ENCODE results near the gene SNX13.

The SNX13 gene

GRCh38 chr7:17786314-17786852, 153.9 kb downstream of the SNX13 start:
- no CpG with 5 or more reads among the region's 6 CpGs for WGBS (ENCODE audit: extremely low coverage, insufficient coverage, insufficient read length)
- Histone ChIP-seq H3K36me3 (ENCODE audit: control insufficient read depth in 1 of 2, insufficient read depth in 2 of 2, low read length in 2 of 2) (no peaks in the 10 kb centered on the region), H2BK5ac (ENCODE audit: low read depth, low read length, poor library complexity) (no peak overlapping the region), H3K4me2 (ENCODE audit: low read length) (no peak overlapping the region), H4K91ac (ENCODE audit: low read depth, low read length) (no peak overlapping the region), H3K4me1 (ENCODE audit: control insufficient read depth in 1 of 2, insufficient read depth in 2 of 2, low read length in 2 of 2) (no peaks in the 10 kb centered on the region), H2BK12ac (ENCODE audit: low read length) (no peak overlapping the region), H3K4ac (ENCODE audit: low read depth, low read length) (no peak overlapping the region), H3K79me1 (ENCODE audit: low read length) (no peaks in the 10 kb centered on the region), H3K23ac (ENCODE audit: low read length) (no peak overlapping the region), H3K79me2 (ENCODE audit: control insufficient read depth, insufficient read depth, low read length, poor library complexity) (no peaks in the 10 kb centered on the region), H2AFZ (ENCODE audit: insufficient read depth, low read length, poor library complexity) (no peak overlapping the region), H3K27me3 (ENCODE audit: insufficient read depth, low read length) (no peaks in the 10 kb centered on the region), H3K14ac (ENCODE audit: low read length) (no peak overlapping the region), H4K8ac (ENCODE audit: low read depth, low read length) (peak overlapping the region; percentile 71), H3K9ac (ENCODE audit: low read length) (no peak overlapping the region), H2BK120ac (ENCODE audit: insufficient read depth, low read length, poor library complexity) (no peak overlapping the region), H3K27ac (ENCODE audit: low read depth, low read length) (no peak overlapping the region), H4K12ac (ENCODE audit: low read depth, low read length) (peak overlapping the region; percentile 40), H3K18ac (ENCODE audit: low read length) (no peak overlapping the region), H3K4me3 (ENCODE audit: low read depth, low read length) (no peak overlapping the region), H3K9me3 (ENCODE audit: insufficient read depth, low read depth, low read length) (no peaks in the 10 kb centered on the region), H2AK5ac (ENCODE audit: low read length) (no peak overlapping the region)
- DNase-seq: no peak

GRCh38 chr7:17782216-17782549, 158.1 kb downstream of the SNX13 start:
- Histone ChIP-seq H4K91ac (ENCODE audit: low read depth, low read length) (no peak overlapping the region), H3K9me3 (ENCODE audit: insufficient read depth, low read depth, low read length) (no peaks in the 10 kb centered on the region), H3K18ac (ENCODE audit: low read length) (no peak overlapping the region), H3K9ac (ENCODE audit: low read length) (no peak overlapping the region), H3K79me2 (ENCODE audit: control insufficient read depth, insufficient read depth, low read length, poor library complexity) (no peaks in the 10 kb centered on the region), H3K23ac (ENCODE audit: low read length) (no peak overlapping the region), H4K12ac (ENCODE audit: low read depth, low read length) (no peak overlapping the region), H3K4me2 (ENCODE audit: low read length) (no peak overlapping the region), H4K8ac (ENCODE audit: low read depth, low read length) (no peak overlapping the region), H3K79me1 (ENCODE audit: low read length) (no peaks in the 10 kb centered on the region), H3K4ac (ENCODE audit: low read depth, low read length) (no peak overlapping the region), H2AFZ (ENCODE audit: insufficient read depth, low read length, poor library complexity) (no peak overlapping the region), H2AK5ac (ENCODE audit: low read length) (no peak overlapping the region), H2BK5ac (ENCODE audit: low read depth, low read length, poor library complexity) (no peak overlapping the region), H3K14ac (ENCODE audit: low read length) (no peak overlapping the region), H2BK12ac (ENCODE audit: low read length) (no peak overlapping the region), H2BK120ac (ENCODE audit: insufficient read depth, low read length, poor library complexity) (no peak overlapping the region), H3K27me3 (ENCODE audit: insufficient read depth, low read length) (no peaks in the 10 kb centered on the region), H3K36me3 (ENCODE audit: control insufficient read depth in 1 of 2, insufficient read depth in 2 of 2, low read length in 2 of 2) (no peaks in the 10 kb centered on the region), H3K4me3 (ENCODE audit: low read depth, low read length) (no peak overlapping the region), H3K4me1 (ENCODE audit: control insufficient read depth in 1 of 2, insufficient read depth in 2 of 2, low read length in 2 of 2) (no peaks in the 10 kb centered on the region), H3K27ac (ENCODE audit: low read depth, low read length) (no peak overlapping the region)
- no peak for DNase-seq

DNA sequence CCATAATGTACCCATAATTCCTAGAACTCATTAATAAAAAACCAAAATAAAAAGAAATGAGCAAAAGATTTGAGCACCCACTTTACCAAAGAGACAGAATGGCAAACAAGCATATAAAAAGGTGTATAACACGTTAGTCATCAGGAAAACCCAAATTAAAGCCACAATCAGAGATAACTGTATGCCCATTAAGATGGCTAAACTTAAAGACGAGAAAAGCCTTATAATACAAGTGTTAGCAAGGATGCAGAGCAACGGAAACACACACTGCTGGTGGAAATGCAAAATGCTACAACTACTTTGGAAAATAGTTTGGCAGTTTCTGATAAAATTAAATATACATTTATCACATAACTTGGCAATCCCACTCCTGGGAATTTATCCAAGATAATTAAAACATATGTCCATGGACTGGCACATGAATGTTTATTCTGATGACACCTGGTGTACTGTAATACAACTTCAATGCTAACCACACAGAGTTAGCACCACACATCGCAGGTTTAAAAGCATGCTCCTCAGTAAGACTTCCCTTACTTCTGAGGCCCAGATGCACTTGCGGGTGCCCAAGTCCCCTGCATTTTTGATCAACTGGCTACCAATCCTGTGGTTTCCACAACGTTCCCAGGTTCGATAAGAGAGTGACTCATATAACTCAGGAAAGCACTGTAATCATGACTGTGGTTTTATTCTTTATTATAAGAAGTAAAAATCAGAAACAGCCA, 158.6 kb downstream of the SNX13 start:
- H3K18ac ChIP-seq (ENCODE audit: low read length): no peak overlapping the region
- no peaks in the 10 kb centered on the region for H3K27me3 ChIP-seq (ENCODE audit: insufficient read depth, low read length)
- no peaks in the 10 kb centered on the region for H3K9me3 ChIP-seq (ENCODE audit: insufficient read depth, low read depth, low read length)
- H2AK5ac ChIP-seq (ENCODE audit: low read length): no peak overlapping the region
- no peak overlapping the region for H4K12ac ChIP-seq (ENCODE audit: low read depth, low read length)
- no peaks in the 10 kb centered on the region for H3K36me3 ChIP-seq (ENCODE audit: control insufficient read depth in 1 of 2, insufficient read depth in 2 of 2, low read length in 2 of 2)
- H3K4ac ChIP-seq (ENCODE audit: low read depth, low read length): no peak overlapping the region
- no peak overlapping the region for H2BK5ac ChIP-seq (ENCODE audit: low read depth, low read length, poor library complexity)
- no peak overlapping the region for H2BK120ac ChIP-seq (ENCODE audit: insufficient read depth, low read length, poor library complexity)
- H3K79me2 ChIP-seq (ENCODE audit: control insufficient read depth, insufficient read depth, low read length, poor library complexity): no peaks in the 10 kb centered on the region
- no peak overlapping the region for H4K8ac ChIP-seq (ENCODE audit: low read depth, low read length)
- no peak overlapping the region for H2AFZ ChIP-seq (ENCODE audit: insufficient read depth, low read length, poor library complexity)
- H2BK12ac ChIP-seq (ENCODE audit: low read length): no peak overlapping the region
- WGBS (ENCODE audit: extremely low coverage, insufficient coverage, insufficient read length): no CpG with 5 or more reads among the region's 7 CpGs
- H3K14ac ChIP-seq (ENCODE audit: low read length): no peak overlapping the region
- H3K4me1 ChIP-seq (ENCODE audit: control insufficient read depth in 1 of 2, insufficient read depth in 2 of 2, low read length in 2 of 2): no peaks in the 10 kb centered on the region
- H3K23ac ChIP-seq (ENCODE audit: low read length): no peak overlapping the region
- H3K4me3 ChIP-seq (ENCODE audit: low read depth, low read length): no peak overlapping the region
- no peaks in the 10 kb centered on the region for H3K79me1 ChIP-seq (ENCODE audit: low read length)
- H3K4me2 ChIP-seq (ENCODE audit: low read length): no peak overlapping the region
- no peak overlapping the region for H3K27ac ChIP-seq (ENCODE audit: low read depth, low read length)
- no peak overlapping the region for H4K91ac ChIP-seq (ENCODE audit: low read depth, low read length)
- no peak for DNase-seq
- no peak overlapping the region for H3K9ac ChIP-seq (ENCODE audit: low read length)

- Histone ChIP-seq H3K27me3 (ENCODE audit: insufficient read depth, low read length) (no peaks in the 10 kb centered on the region), H3K4me3 (ENCODE audit: low read depth, low read length) (no peak overlapping the region), H2BK120ac (ENCODE audit: insufficient read depth, low read length, poor library complexity) (no peak overlapping the region), H3K14ac (ENCODE audit: low read length) (no peak overlapping the region), H2AK5ac (ENCODE audit: low read length) (no peak overlapping the region), H3K9ac (ENCODE audit: low read length) (no peak overlapping the region), H2BK5ac (ENCODE audit: low read depth, low read length, poor library complexity) (no peak overlapping the region), H4K8ac (ENCODE audit: low read depth, low read length) (no peak overlapping the region), H4K91ac (ENCODE audit: low read depth, low read length) (no peak overlapping the region), H3K4ac (ENCODE audit: low read depth, low read length) (no peak overlapping the region), H3K27ac (ENCODE audit: low read depth, low read length) (no peak overlapping the region), H3K9me3 (ENCODE audit: insufficient read depth, low read depth, low read length) (no peaks in the 10 kb centered on the region), H3K79me2 (ENCODE audit: control insufficient read depth, insufficient read depth, low read length, poor library complexity) (no peaks in the 10 kb centered on the region), H2AFZ (ENCODE audit: insufficient read depth, low read length, poor library complexity) (no peak overlapping the region), H3K23ac (ENCODE audit: low read length) (no peak overlapping the region), H3K4me1 (ENCODE audit: control insufficient read depth in 1 of 2, insufficient read depth in 2 of 2, low read length in 2 of 2) (no peaks in the 10 kb centered on the region), H3K79me1 (ENCODE audit: low read length) (no peaks in the 10 kb centered on the region), H3K4me2 (ENCODE audit: low read length) (no peak overlapping the region), H3K36me3 (ENCODE audit: control insufficient read depth in 1 of 2, insufficient read depth in 2 of 2, low read length in 2 of 2) (no peaks in the 10 kb centered on the region), H3K18ac (ENCODE audit: low read length) (no peak overlapping the region), H4K12ac (ENCODE audit: low read depth, low read length) (no peak overlapping the region), H2BK12ac (ENCODE audit: low read length) (no peak overlapping the region)
- WGBS (ENCODE audit: extremely low coverage, insufficient coverage, insufficient read length): no CpG with 5 or more reads among the region's 1 CpG
- no peak for DNase-seq
Observed at GRCh38 chr7:17779381-17779780, 160.9 kb downstream of the SNX13 start.

Data from trophoblast cell (in vitro differentiated cells and primary cell).